ENCODE data around the gene KRTAP10-9. TPM values are rescaled to one million over a fixed set of nuclear protein-coding genes. Genes with fewer than 3 reads are reported as not detected.

KRTAP10-9 gene
- polyA plus RNA-seq, 1 donor (not counting 4 experiments of a cell fraction or from before 2014, with no cell fraction given) = not detected

DNA sequence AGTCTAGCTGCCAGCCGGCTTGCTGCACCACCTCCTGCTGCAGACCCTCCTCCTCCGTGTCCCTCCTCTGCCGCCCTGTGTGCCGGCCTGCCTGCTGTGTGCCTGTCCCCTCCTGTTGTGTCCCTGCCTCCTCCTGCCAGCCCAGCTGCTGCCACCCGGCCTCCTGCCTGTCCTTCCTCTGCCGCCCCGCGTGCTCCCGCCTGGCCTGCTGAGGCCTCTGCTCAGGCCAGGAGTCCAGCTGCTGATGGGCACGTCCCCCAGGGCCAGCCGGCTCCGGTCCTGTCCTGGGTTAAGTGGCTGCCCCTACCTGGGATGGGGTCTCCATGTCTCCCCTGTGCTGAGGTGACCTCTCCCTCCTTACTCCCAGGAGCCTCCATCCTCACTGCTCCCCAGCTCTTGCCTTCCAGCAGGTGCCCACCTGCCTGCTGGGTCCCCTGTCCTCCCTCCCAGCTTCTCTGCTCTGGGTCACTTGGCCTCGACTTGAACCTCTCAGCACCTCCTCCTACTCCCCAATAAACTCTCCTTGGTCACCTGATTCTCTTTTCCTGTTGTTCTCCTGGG, 14.1 kb upstream of the KRTAP10-9 start:
- H3K9ac ChIP-seq (ENCODE audit: control insufficient read depth, extremely low read depth, insufficient read depth, low read length) = no peak overlapping the region
- no peak overlapping the region for H3K4me2 ChIP-seq (ENCODE audit: control insufficient read depth, extremely low read depth, insufficient read depth, low read depth, low read length)
- H3K9me1 ChIP-seq (ENCODE audit: control insufficient read depth, extremely low read depth, insufficient read depth, low read length) = no peaks in the 10 kb centered on the region
- TF ChIP-seq EZH2 (IDR thresholded peaks at IDR 0.05; ENCODE audit: low read length) = no peak
- TF ChIP-seq, protein P1, sequence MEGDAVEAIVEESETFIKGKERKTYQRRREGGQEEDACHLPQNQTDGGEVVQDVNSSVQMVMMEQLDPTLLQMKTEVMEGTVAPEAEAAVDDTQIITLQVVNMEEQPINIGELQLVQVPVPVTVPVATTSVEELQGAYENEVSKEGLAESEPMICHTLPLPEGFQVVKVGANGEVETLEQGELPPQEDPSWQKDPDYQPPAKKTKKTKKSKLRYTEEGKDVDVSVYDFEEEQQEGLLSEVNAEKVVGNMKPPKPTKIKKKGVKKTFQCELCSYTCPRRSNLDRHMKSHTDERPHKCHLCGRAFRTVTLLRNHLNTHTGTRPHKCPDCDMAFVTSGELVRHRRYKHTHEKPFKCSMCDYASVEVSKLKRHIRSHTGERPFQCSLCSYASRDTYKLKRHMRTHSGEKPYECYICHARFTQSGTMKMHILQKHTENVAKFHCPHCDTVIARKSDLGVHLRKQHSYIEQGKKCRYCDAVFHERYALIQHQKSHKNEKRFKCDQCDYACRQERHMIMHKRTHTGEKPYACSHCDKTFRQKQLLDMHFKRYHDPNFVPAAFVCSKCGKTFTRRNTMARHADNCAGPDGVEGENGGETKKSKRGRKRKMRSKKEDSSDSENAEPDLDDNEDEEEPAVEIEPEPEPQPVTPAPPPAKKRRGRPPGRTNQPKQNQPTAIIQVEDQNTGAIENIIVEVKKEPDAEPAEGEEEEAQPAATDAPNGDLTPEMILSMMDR (optimal IDR thresholded peaks at IDR 0.05 in 1 of 3, IDR thresholded peaks at IDR 0.05 in 1 of 3, conservative IDR thresholded peaks at IDR 0.05 in 1 of 3; ENCODE audit: extremely low read depth in 1 of 3, insufficient read depth in 2 of 3, low read length in 3 of 3) = no peak
- H3K27me3 ChIP-seq (ENCODE audit: control insufficient read depth, extremely low read depth, insufficient read depth, low read length) = peaks cover 19% of the 10 kb centered on the region
- H2AFZ ChIP-seq (ENCODE audit: control insufficient read depth, low read length) = no peak overlapping the region
- H3K4me3 ChIP-seq (ENCODE audit: control insufficient read depth in 2 of 3, extremely low read depth in 1 of 3, insufficient read depth in 2 of 3, low read depth in 1 of 3, low read length in 3 of 3) = no peak overlapping the region
- peaks cover 7% of the 10 kb centered on the region for H3K4me1 ChIP-seq (ENCODE audit: control insufficient read depth, extremely low read depth, insufficient read depth, low read length)
- H3K9me3 ChIP-seq (ENCODE audit: control insufficient read depth, low read depth, low read length) = peaks cover 7% of the 10 kb centered on the region
- H3K27ac ChIP-seq (ENCODE audit: control insufficient read depth, insufficient read depth, low read length) = no peak overlapping the region
- dilution Hi-C loops (cut with MboI; ENCODE audit: extremely low pct_ligation_motif_present, low sequenced_read_pairs) = no loop called here
- no peaks in the 10 kb centered on the region for H4K20me1 ChIP-seq (ENCODE audit: control insufficient read depth, extremely low read depth, insufficient read depth, low read length)
- DNase-seq (ENCODE audit: low read depth, low spot score) (no peak), FAIRE-seq (no peak)
- H3K36me3 ChIP-seq (ENCODE audit: control insufficient read depth in 2 of 2, extremely low read depth in 1 of 2, insufficient read depth in 2 of 2, low read length in 2 of 2) = no peaks in the 10 kb centered on the region
- H3K79me2 ChIP-seq (ENCODE audit: control insufficient read depth, insufficient read depth, low read length) = no peaks in the 10 kb centered on the region

DNA sequence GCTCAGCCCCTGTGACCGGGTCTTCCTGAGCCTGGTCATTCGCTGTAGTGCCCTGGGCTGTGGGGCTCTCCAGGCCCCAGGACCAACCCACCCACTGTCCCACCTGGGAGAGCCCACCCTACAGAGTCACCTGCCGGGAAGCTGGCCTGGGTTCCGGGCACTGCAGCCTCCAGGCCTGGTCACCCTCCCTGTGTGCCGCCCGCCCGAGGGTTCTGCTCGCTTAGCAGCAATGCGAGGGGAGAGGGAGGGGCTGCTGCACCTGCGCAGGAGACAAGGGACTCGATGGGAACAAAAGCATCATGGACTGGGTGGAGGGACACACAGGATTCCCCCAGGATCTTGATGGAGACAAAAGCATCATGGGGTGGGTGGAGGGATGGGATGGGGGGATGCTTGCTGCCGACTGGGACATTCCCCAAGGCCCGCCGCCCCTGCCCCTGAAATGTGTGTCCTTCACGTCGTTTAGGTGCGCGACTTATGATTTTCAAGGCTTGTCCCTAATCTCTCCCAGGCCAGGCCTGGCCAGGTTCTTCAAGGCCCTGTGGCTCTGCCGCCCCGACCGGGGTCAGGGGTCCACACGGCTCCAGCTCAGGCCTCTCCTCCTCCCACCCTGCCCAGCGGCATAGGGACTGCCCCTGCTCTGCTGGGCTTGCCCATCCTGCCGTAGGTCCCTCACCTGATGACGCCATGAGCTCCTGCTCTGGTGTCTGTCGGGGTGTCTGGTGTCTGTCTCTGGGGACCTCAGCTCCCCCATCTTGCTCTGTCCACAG, 13.3 kb upstream of the KRTAP10-9 start:
- no peak for FAIRE-seq
- H3K4me1 ChIP-seq (ENCODE audit: control insufficient read depth, extremely low read depth, insufficient read depth, low read length) = peaks cover 7% of the 10 kb centered on the region
- H3K4me2 ChIP-seq (ENCODE audit: control insufficient read depth, extremely low read depth, insufficient read depth, low read depth, low read length) = no peak overlapping the region
- H3K4me3 ChIP-seq (ENCODE audit: control insufficient read depth in 2 of 3, extremely low read depth in 1 of 3, insufficient read depth in 2 of 3, low read depth in 1 of 3, low read length in 3 of 3) = no peak overlapping the region
- H3K9me1 ChIP-seq (ENCODE audit: control insufficient read depth, extremely low read depth, insufficient read depth, low read length) = no peaks in the 10 kb centered on the region
- no peaks in the 10 kb centered on the region for H3K36me3 ChIP-seq (ENCODE audit: control insufficient read depth in 2 of 2, extremely low read depth in 1 of 2, insufficient read depth in 2 of 2, low read length in 2 of 2)
- H3K27ac ChIP-seq (ENCODE audit: control insufficient read depth, insufficient read depth, low read length) = no peak overlapping the region
- no peak overlapping the region for H2AFZ ChIP-seq (ENCODE audit: control insufficient read depth, low read length)
- H3K79me2 ChIP-seq (ENCODE audit: control insufficient read depth, insufficient read depth, low read length) = no peaks in the 10 kb centered on the region
- dilution Hi-C loops (cut with MboI; ENCODE audit: extremely low pct_ligation_motif_present, low sequenced_read_pairs) = no loop called here
- H3K9ac ChIP-seq (ENCODE audit: control insufficient read depth, extremely low read depth, insufficient read depth, low read length) = no peak overlapping the region
- H3K9me3 ChIP-seq (ENCODE audit: control insufficient read depth, low read depth, low read length) = peaks cover 7% of the 10 kb centered on the region
- no peak for TF ChIP-seq EZH2 (IDR thresholded peaks at IDR 0.05; ENCODE audit: low read length)
- TF ChIP-seq, protein P1 (optimal IDR thresholded peaks at IDR 0.05 in 1 of 3, IDR thresholded peaks at IDR 0.05 in 1 of 3, conservative IDR thresholded peaks at IDR 0.05 in 1 of 3; ENCODE audit: extremely low read depth in 1 of 3, insufficient read depth in 2 of 3, low read length in 3 of 3) = no peak
- no peaks in the 10 kb centered on the region for H4K20me1 ChIP-seq (ENCODE audit: control insufficient read depth, extremely low read depth, insufficient read depth, low read length)
- peaks cover 19% of the 10 kb centered on the region for H3K27me3 ChIP-seq (ENCODE audit: control insufficient read depth, extremely low read depth, insufficient read depth, low read length)
- DNase-seq (ENCODE audit: low read depth, low spot score) = no peak
